ENCODE measurements around the gene FBXW11. TPM values are rescaled to one million over a fixed set of nuclear protein-coding genes. Genes with fewer than 3 reads are reported as not detected.

Gene FBXW11
- total RNA-seq, 1 experiment from 2014 or later, result 52.0 TPM

DNA sequence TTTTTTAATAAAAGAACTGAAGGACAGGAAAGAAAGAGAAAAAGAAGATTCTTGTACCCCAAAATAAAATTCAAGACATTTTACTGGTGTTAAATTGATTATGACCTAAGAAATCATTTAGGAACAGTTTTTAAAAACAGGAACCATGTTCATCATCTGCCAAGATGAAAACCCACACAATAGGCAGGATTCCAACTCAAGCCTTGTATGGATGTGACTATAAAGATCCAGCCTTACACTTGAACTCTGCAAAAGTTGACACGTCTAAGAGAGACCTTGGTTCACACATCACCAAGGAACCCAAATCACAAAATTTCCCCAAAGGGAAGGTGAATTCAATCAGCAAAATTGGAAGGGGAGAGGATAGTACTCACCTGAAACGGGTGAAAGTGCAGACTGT, 138.2 kb downstream of the FBXW11 start:
- no peak overlapping the region for H3K4me2 ChIP-seq (ENCODE audit: low read length)
- H3K9me3 ChIP-seq (ENCODE audit: control insufficient read depth in 1 of 2, insufficient read depth in 1 of 2, low read depth in 1 of 2, low read length in 2 of 2), result no peaks in the 10 kb centered on the region
- H3K27ac ChIP-seq (ENCODE audit: low read depth, low read length), result no peak overlapping the region
- DNase-seq (ENCODE audit: low read depth, low spot score), result no peak
- H3K9me2 ChIP-seq (ENCODE audit: insufficient read depth), result no peaks in the 10 kb centered on the region
- H3K4me1 ChIP-seq (ENCODE audit: control insufficient read depth in 1 of 2, insufficient read depth in 2 of 2, low read length in 2 of 2), result no peaks in the 10 kb centered on the region
- H3K27me3 ChIP-seq (ENCODE audit: insufficient read depth, low read length), result no peaks in the 10 kb centered on the region
- intact Hi-C loops (cut with micrococcal nuclease), result no loop called here
- H2AFZ ChIP-seq (ENCODE audit: low read depth, low read length, poor library complexity, severe bottlenecking), result no peak overlapping the region
- ChIA-PET CTCF (no interaction called here), POLR2A (no interaction called here), RAD21 (ENCODE audit: low non-redundant PET in 1 of 2, low total read pairs in 2 of 2, uncharacterized antibody in 2 of 2, unreplicated experiment in 2 of 2) (no interaction called here)
- H3K4me3 ChIP-seq (replicated peaks in 1 of 2; ENCODE audit: low read depth in 1 of 2, low read length in 2 of 2), result no peak overlapping the region
- no peaks in the 10 kb centered on the region for H4K20me1 ChIP-seq (ENCODE audit: insufficient read depth)
- no peak overlapping the region for H3K9ac ChIP-seq (ENCODE audit: low read length)
- TF ChIP-seq EZH2phosphoT487 (IDR thresholded peaks at IDR 0.05; ENCODE audit: borderline replicate concordance) (no peak), TCF7L2 (IDR thresholded peaks at IDR 0.05; ENCODE audit: borderline replicate concordance, extremely low read depth, insufficient read depth, insufficient read length) (no peak), CBX3 (IDR thresholded peaks at IDR 0.05; ENCODE audit: low read depth) (no peak), ZNF274 (IDR thresholded peaks at IDR 0.05; ENCODE audit: low read depth, low read length) (no peak), REST (IDR thresholded peaks at IDR 0.05; ENCODE audit: low read depth) (no peak), EGR1 (IDR thresholded peaks at IDR 0.05; ENCODE audit: low read depth) (no peak), CEBPB (IDR thresholded peaks at IDR 0.05; ENCODE audit: low read depth) (no peak), POLR2A (IDR thresholded peaks at IDR 0.05; ENCODE audit: borderline replicate concordance, extremely low read depth, insufficient read depth, insufficient read length) (no peak), ELF1 (IDR thresholded peaks at IDR 0.05; ENCODE audit: borderline replicate concordance, low read depth) (no peak), RAD21 (IDR thresholded peaks at IDR 0.05; ENCODE audit: low read depth) (no peak), YY1 (IDR thresholded peaks at IDR 0.05; ENCODE audit: extremely low read depth, insufficient replicate concordance, low read depth, low read length) (no peak), EZH2 (IDR thresholded peaks at IDR 0.05) (no peak), SP1 (IDR thresholded peaks at IDR 0.05; ENCODE audit: low read depth) (no peak), FOSL1 (IDR thresholded peaks at IDR 0.05; ENCODE audit: low read depth) (no peak), SRF (IDR thresholded peaks at IDR 0.05; ENCODE audit: low read depth) (no peak), JUND (IDR thresholded peaks at IDR 0.05) (no peak), ZFX (IDR thresholded peaks at IDR 0.05) (no peak), POLR2AphosphoS5 (IDR thresholded peaks at IDR 0.05; ENCODE audit: low read depth, low read length) (no peak)
- TF ChIP-seq, protein P1, sequence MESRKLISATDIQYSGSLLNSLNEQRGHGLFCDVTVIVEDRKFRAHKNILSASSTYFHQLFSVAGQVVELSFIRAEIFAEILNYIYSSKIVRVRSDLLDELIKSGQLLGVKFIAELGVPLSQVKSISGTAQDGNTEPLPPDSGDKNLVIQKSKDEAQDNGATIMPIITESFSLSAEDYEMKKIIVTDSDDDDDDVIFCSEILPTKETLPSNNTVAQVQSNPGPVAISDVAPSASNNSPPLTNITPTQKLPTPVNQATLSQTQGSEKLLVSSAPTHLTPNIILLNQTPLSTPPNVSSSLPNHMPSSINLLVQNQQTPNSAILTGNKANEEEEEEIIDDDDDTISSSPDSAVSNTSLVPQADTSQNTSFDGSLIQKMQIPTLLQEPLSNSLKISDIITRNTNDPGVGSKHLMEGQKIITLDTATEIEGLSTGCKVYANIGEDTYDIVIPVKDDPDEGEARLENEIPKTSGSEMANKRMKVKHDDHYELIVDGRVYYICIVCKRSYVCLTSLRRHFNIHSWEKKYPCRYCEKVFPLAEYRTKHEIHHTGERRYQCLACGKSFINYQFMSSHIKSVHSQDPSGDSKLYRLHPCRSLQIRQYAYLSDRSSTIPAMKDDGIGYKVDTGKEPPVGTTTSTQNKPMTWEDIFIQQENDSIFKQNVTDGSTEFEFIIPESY (IDR thresholded peaks at IDR 0.05; ENCODE audit: extremely low read depth, insufficient replicate concordance, low read length), result no peak
- TF ChIP-seq, protein P2, sequence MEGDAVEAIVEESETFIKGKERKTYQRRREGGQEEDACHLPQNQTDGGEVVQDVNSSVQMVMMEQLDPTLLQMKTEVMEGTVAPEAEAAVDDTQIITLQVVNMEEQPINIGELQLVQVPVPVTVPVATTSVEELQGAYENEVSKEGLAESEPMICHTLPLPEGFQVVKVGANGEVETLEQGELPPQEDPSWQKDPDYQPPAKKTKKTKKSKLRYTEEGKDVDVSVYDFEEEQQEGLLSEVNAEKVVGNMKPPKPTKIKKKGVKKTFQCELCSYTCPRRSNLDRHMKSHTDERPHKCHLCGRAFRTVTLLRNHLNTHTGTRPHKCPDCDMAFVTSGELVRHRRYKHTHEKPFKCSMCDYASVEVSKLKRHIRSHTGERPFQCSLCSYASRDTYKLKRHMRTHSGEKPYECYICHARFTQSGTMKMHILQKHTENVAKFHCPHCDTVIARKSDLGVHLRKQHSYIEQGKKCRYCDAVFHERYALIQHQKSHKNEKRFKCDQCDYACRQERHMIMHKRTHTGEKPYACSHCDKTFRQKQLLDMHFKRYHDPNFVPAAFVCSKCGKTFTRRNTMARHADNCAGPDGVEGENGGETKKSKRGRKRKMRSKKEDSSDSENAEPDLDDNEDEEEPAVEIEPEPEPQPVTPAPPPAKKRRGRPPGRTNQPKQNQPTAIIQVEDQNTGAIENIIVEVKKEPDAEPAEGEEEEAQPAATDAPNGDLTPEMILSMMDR (IDR thresholded peaks at IDR 0.05 in 2 of 3, conservative IDR thresholded peaks at IDR 0.05 in 1 of 3; ENCODE audit: borderline replicate concordance in 1 of 3, insufficient read depth in 1 of 3, low read depth in 2 of 3, low read length in 2 of 3), result no peak
- no peaks in the 10 kb centered on the region for H3K79me2 ChIP-seq (ENCODE audit: insufficient read depth, low read length)
- peaks cover 14 to 22% of the 10 kb centered on the region in 2 experiments; a peak in 3 of 4 replicates for H3K36me3 ChIP-seq (ENCODE audit: control insufficient read depth in 1 of 2, insufficient read depth in 2 of 2, low read length in 2 of 2)
- no peak for ATAC-seq
- BruUV-seq (replicated peaks), result no TSS peak
